Left ventricle myocardium inferior (tissue), 1 donor: ENCODE measurements around the gene AUTS2. TPM values are rescaled to one million over a fixed set of nuclear protein-coding genes. Genes with fewer than 3 reads are reported as not detected.
A peak's percentile ranks its signal among the peaks of the same experiment; 100 is the strongest.

ENCODE experiments used
- DNase-seq: peaks from one replicate; pipeline ENCODE4 v3.0.0-alpha.2; 2020
- H3K27ac ChIP-seq: fragments of 200-600 bp; replicated peaks from 2 replicates; pipeline ENCODE4 v1.8.0; 2021
- H3K27me3 ChIP-seq: fragments of 200-600 bp; 2 replicates; pipeline ENCODE4 v1.8.0; 2021; ENCODE audit warnings: low read depth
- H3K36me3 ChIP-seq: fragments of 200-600 bp; 2 replicates; pipeline ENCODE4 v1.8.0; 2021
- H3K4me1 ChIP-seq: fragments of 200-600 bp; 2 replicates; pipeline ENCODE4 v1.8.0; 2021
- H3K4me3 ChIP-seq: fragments of 200-600 bp; 2 replicates; pipeline ENCODE4 v1.8.0; 2021; ENCODE audit warnings: mild to moderate bottlenecking, moderate library complexity
- H3K9me3 ChIP-seq: fragments of 200-600 bp; replicated peaks from 2 replicates; pipeline ENCODE4 v1.8.0; 2021
- intact Hi-C: fragments of 100-400 bp; cut with micrococcal nuclease; formaldehyde crosslinking; loops from one replicate; pipeline ENCODE4 v1.11.0; 2022
- total RNA-seq: library from RNA; stranded (reverse); fragmentation: NEBNext Ultra II Directional; extraction: Animal tissue kit (Norgen Biotek cat#: 25700); gene quantifications from one replicate; pipeline ENCODE4 v1.2.1, GENCODE V29; 2021
- TF ChIP-seq, protein P1 (sequence below): fragments of 200-600 bp; IDR thresholded peaks from 2 replicates; pipeline ENCODE4 v1.8.0; 2021; ENCODE audit warnings: antibody characterized with exemption, mild to moderate bottlenecking, borderline replicate concordance
- donor health status: DM: no; HTN: yes; CAD: no; lungs with severe emphysema.

The AUTS2 gene
- total RNA-seq, 1 donor from 2014 or later = 10.5 TPM

DNA sequence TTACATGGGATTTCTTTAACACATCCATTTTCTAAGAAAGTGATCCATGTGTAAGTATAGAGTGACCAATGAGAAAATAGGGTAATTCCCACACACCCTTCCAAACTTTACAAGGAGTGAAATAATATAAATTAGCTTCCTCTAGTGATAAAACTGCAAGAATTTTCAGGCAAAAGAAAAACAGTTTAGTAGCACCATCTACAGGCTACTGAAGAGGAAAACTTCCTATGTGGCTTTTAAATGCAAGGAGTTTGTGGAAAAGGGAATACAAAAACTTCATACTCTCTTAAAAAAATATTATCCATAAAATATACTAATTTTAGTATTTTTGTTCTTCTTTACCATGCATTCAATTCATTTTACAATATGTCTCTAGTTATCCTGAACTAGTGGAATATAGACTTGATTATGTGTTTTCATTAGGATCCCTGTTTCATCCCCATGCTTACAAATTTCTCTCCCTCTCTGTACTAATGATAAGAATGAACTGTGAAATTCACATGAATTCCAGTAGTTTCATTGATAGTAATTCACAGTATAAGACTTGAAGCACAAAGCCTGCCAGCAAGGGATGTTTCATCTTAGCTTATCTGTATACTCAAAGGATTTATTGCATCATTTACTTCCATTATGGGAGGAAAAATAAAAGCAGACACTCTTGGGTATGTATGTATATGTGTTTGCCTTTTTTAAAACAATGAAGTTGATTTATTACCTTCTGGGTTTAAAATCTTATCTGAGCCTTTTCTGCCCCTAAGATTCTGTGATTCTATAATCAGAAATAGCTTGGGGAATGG lies 442.9 kb downstream of the AUTS2 start:
- no peaks in the 10 kb centered on the region for H3K27me3 ChIP-seq
- no peaks in the 10 kb centered on the region for H3K9me3 ChIP-seq
- H3K27ac ChIP-seq = no peak overlapping the region
- H3K4me3 ChIP-seq = no peak overlapping the region
- intact Hi-C loops = loop anchor here (5.0 kb wide), 2 partner anchors 121 to 656 kb away; no protein-coding TSS in a partner anchor
- TF ChIP-seq, protein P1, sequence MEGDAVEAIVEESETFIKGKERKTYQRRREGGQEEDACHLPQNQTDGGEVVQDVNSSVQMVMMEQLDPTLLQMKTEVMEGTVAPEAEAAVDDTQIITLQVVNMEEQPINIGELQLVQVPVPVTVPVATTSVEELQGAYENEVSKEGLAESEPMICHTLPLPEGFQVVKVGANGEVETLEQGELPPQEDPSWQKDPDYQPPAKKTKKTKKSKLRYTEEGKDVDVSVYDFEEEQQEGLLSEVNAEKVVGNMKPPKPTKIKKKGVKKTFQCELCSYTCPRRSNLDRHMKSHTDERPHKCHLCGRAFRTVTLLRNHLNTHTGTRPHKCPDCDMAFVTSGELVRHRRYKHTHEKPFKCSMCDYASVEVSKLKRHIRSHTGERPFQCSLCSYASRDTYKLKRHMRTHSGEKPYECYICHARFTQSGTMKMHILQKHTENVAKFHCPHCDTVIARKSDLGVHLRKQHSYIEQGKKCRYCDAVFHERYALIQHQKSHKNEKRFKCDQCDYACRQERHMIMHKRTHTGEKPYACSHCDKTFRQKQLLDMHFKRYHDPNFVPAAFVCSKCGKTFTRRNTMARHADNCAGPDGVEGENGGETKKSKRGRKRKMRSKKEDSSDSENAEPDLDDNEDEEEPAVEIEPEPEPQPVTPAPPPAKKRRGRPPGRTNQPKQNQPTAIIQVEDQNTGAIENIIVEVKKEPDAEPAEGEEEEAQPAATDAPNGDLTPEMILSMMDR = peak; percentile 69
- H3K4me1 ChIP-seq = peaks cover 25% of the 10 kb centered on the region
- no peaks in the 10 kb centered on the region for H3K36me3 ChIP-seq
- DNase-seq = no peak

DNA sequence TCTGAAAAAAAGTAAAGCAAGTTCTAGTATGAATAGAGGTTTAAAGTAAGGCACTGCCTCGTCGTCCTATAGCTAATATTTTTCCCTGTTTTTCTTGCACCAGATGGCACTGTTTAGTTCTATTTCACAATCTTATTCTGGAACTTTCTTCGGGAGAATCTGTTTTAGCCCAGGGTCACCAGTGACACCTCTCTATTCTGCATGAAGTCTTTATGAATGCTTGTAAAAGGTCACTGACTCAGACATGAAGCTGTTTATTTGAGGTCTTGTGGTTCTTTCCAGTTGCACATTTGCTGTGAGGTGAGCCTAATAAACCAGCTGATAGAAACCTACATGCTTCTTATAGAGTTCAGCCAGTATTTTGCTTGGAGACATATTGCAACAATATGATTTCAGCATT lies 444.3 kb downstream of the AUTS2 start:
- intact Hi-C loops = loop anchor here (5.0 kb wide), 2 partner anchors 120 to 655 kb away; no protein-coding TSS in a partner anchor

DNA sequence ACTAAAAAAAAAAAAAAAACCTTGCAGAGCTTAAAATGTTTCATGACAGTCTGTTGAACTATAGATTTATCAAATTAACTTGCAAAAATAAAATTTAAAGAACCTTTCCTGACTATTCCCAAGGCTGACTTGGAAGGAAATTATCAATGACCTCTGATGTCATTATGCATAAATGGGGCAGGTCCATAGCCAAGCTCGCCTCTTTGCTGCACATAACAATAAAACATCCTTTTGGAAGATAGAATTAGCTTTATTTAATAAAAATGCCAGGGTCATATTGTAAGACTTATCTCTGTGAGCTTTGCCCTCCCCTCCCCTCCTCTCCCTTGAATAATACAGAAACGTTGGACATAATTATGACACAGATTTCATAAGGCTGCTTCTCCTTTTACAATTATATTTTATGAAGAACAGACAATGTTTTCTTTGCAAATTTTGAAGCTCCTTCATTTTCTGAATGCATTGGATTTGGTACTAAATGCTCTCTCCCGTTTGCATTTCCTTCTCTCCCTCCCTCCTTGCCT lies 444.8 kb downstream of the AUTS2 start:
- Histone ChIP-seq H3K4me1 (peaks cover 19% of the 10 kb centered on the region), H3K4me3 (no peak overlapping the region), H3K9me3 (no peaks in the 10 kb centered on the region), H3K36me3 (no peaks in the 10 kb centered on the region), H3K27ac (no peak overlapping the region), H3K27me3 (no peaks in the 10 kb centered on the region)
- intact Hi-C loops = loop anchor here (5.0 kb wide), 2 partner anchors 119 to 654 kb away; no protein-coding TSS in a partner anchor
- no peak for DNase-seq
- TF ChIP-seq, protein P1 = no peak

More for the DNA sequence above, 444.3 kb downstream of the AUTS2 start:
- H3K27ac ChIP-seq = no peak overlapping the region
- H3K4me1 ChIP-seq = peaks cover 19% of the 10 kb centered on the region
- no peak for DNase-seq
- no peaks in the 10 kb centered on the region for H3K36me3 ChIP-seq
- no peaks in the 10 kb centered on the region for H3K9me3 ChIP-seq
- no peak overlapping the region for H3K4me3 ChIP-seq
- no peaks in the 10 kb centered on the region for H3K27me3 ChIP-seq
- TF ChIP-seq, protein P1 = peak; percentile 45

DNA sequence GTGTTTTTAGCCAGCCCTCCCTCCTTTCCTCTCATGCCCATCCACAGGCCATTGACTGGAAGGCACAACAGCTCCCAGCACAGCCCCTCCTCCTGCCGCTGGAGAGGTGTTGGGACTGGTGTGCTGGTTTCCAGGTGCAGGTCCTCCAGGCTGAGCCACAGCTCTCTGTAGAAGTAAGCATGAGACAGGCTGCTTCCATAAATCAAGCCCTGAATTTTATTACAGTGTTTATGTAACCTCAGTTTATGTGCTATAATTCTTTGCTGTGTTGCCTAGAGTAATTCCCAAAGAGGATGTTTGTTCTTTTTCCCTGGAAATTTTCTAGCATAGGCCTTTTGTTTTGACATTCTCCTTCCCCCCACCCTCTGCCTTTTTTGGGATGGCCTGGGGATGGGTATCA lies 445.8 kb downstream of the AUTS2 start:
- intact Hi-C loops = loop anchor here (5.0 kb wide), 2 partner anchors 118 to 653 kb away; no protein-coding TSS in a partner anchor
- no peak for DNase-seq
- TF ChIP-seq, protein P1 = no peak
- Histone ChIP-seq H3K4me1 (peaks cover 19% of the 10 kb centered on the region), H3K4me3 (no peak overlapping the region), H3K27me3 (no peaks in the 10 kb centered on the region), H3K36me3 (no peaks in the 10 kb centered on the region), H3K27ac (no peak overlapping the region), H3K9me3 (no peaks in the 10 kb centered on the region)

DNA sequence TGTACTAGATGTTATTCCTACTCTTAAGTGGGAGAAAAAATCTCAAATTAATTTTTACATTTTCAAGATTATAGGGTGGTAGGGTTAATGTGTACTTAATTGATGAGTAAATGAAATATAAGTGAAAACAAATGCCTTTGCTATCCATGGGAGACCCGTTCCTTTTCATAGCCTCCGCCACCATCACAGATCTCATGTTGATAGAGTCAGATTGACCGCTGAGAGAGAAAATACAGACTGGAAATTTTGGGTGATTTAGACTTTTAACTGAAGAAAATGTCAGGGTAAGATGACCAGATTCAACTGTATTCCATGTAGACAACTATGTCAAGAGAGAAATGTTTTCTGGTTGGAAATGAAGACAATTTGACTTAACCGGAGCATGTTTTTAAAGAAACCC lies 446.2 kb downstream of the AUTS2 start:
- Histone ChIP-seq H3K27me3 (no peaks in the 10 kb centered on the region), H3K4me1 (peaks cover 19% of the 10 kb centered on the region), H3K27ac (no peak overlapping the region), H3K9me3 (no peaks in the 10 kb centered on the region), H3K4me3 (no peak overlapping the region), H3K36me3 (no peaks in the 10 kb centered on the region)
- no peak for DNase-seq
- TF ChIP-seq, protein P1 = no peak
- intact Hi-C loops = loop anchor here (5.0 kb wide), 2 partner anchors 118 to 653 kb away; no protein-coding TSS in a partner anchor
